Suprapubic skin (tissue), 4 donors: Measurements from ENCODE around the gene ADTRP. TPM values are rescaled to one million over a fixed set of nuclear protein-coding genes. Genes with fewer than 3 reads are reported as not detected.

ENCODE experiments used
- DNase-seq, 2 donors: peaks; one replicate each; pipeline ENCODE4 v3.0.0-alpha.2; 2019; ENCODE audit warnings: low spot score in 2 of 2
- H3K27ac ChIP-seq: fragments of 200-600 bp; sonication (generic); one replicate; pipeline ENCODE4 v1.5.1; 2019
- H3K27me3 ChIP-seq: fragments of 200-600 bp; sonication (generic); one replicate; pipeline ENCODE4 v1.5.1; 2019
- H3K36me3 ChIP-seq: fragments of 200-600 bp; sonication (generic); one replicate; pipeline ENCODE4 v1.5.1; 2019
- H3K4me1 ChIP-seq: fragments of 200-600 bp; sonication (generic); one replicate; pipeline ENCODE4 v1.5.1; 2019
- H3K4me3 ChIP-seq: fragments of 200-600 bp; sonication (generic); one replicate; pipeline ENCODE4 v1.5.1; 2019; ENCODE audit warnings: mild to moderate bottlenecking
- H3K9me3 ChIP-seq: fragments of 200-600 bp; sonication (generic); one replicate; pipeline ENCODE4 v1.5.1; 2019
- EP300 ChIP-seq: sonication (generic); formaldehyde crosslinking; IDR thresholded peaks from one replicate; pipeline ENCODE4 v1.6.1; 2017; ENCODE audit warnings: antibody characterized with exemption
- POLR2A ChIP-seq, 2 donors: fragments of 450-650 bp; IDR thresholded peaks; one replicate each; pipeline ENCODE4 v1.6.1; 2017; ENCODE audit warnings: antibody characterized with exemption in 2 of 2, mild to moderate bottlenecking in 2 of 2, moderate library complexity in 2 of 2
- POLR2AphosphoS5 ChIP-seq, 3 donors: sonication (generic); formaldehyde crosslinking; IDR thresholded peaks; one replicate each; pipeline ENCODE4 v1.6.1; 2017; ENCODE audit warnings: antibody characterized with exemption in 3 of 3
- WGBS: methylation state at CpG from one replicate; pipeline ENCODE4 v1.1.5; 2018; 5-methylcytosine and 5-hydroxymethylcytosine counted together
- total RNA-seq, 4 donors: library from RNA; depleted of rRNA; stranded (reverse); fragments of >200 nt; gene quantifications; one replicate each; pipeline ENCODE4 v1.1.0, GENCODE V29; 2016
- TF ChIP-seq, protein P1 (sequence below), 2 donors: fragments of 200-600 bp in 1 of 2; fragments of 450-650 bp in 1 of 2; sonication (generic) in 1 of 2; IDR thresholded peaks; one replicate each; pipeline ENCODE4 v1.5.1; 2016 to 2019; ENCODE audit warnings: antibody characterized with exemption in 2 of 2, mild to moderate bottlenecking in 1 of 2, moderate library complexity in 1 of 2

The ADTRP gene
- total RNA-seq, 4 donors from 2014 or later = 19.6 to 39.5 (median 26.2) TPM

DNA sequence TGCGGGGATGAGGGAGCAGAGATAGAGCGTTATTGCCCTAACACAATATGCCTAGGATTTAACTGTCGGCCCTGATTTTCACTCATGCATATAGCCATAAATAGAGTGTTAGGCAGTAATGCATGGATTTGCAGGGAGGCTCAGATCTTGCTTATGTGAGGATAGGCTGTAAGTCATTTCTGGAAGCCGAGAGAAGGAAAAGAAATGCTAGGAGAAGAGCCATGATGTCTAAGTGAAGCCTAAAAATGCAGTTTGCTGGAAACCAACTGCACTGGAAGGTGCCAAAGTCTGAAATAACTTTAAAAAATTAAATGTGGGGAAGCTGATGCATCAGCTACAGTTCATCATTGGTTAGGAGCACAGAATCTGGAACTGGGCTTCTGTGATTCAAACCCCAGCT, 54.3 kb downstream of the ADTRP start:
- no peaks in the 10 kb centered on the region for H3K4me1 ChIP-seq
- no peaks in the 10 kb centered on the region for H3K27me3 ChIP-seq
- no peaks in the 10 kb centered on the region for H3K36me3 ChIP-seq
- H3K9me3 ChIP-seq = no peaks in the 10 kb centered on the region
- no peak for DNase-seq
- no peak overlapping the region for H3K27ac ChIP-seq
- 93% methylated on average over 4 of the region's 4 CpGs for WGBS
- no peak for TF ChIP-seq EP300
- no peak for TF ChIP-seq POLR2A (IDR thresholded peaks at IDR 0.05)
- no peak for TF ChIP-seq POLR2AphosphoS5 (IDR thresholded peaks at IDR 0.05)
- TF ChIP-seq, protein P1, sequence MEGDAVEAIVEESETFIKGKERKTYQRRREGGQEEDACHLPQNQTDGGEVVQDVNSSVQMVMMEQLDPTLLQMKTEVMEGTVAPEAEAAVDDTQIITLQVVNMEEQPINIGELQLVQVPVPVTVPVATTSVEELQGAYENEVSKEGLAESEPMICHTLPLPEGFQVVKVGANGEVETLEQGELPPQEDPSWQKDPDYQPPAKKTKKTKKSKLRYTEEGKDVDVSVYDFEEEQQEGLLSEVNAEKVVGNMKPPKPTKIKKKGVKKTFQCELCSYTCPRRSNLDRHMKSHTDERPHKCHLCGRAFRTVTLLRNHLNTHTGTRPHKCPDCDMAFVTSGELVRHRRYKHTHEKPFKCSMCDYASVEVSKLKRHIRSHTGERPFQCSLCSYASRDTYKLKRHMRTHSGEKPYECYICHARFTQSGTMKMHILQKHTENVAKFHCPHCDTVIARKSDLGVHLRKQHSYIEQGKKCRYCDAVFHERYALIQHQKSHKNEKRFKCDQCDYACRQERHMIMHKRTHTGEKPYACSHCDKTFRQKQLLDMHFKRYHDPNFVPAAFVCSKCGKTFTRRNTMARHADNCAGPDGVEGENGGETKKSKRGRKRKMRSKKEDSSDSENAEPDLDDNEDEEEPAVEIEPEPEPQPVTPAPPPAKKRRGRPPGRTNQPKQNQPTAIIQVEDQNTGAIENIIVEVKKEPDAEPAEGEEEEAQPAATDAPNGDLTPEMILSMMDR (IDR thresholded peaks at IDR 0.05) = no peak
- H3K4me3 ChIP-seq = no peak overlapping the region

DNA sequence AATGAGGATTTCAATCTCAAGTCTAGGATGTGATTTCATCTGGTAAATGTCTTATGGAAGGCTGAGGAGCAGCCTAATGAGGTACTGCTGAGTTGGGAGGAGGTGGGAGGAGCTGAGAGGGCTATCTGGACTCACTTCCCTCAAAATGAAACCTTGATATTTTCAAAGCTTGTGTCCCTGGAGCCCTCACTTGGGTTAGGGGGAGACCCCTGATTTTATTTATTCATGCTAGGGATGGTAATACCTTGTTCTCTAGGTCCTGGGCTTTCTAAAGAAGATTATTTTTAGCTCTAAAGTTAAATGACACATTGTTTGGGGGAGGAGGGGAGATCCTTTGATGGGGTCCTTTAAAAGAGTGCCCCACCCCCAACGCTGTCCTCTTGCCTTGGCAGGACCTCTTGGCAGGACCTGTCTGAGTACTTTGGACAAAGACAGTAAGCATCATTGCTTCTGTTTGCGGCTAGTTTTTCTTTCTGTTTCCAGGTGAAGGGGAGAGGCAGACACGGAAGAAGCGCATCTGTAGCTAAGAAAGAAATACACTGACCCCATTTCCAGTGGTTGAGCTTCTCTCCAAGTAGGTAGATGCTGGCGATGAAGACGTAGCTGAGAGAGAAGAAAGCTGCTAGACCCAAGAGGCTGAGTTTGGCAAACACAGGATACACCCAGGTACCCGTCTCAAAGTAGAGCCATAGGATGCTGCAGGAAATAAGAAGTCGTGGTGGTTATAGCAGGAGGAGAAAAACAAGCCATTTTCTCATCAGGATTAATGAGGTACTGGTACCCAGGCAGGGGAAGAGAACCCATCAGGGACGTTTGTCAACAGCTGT, 55.6 kb downstream of the ADTRP start:
- Histone ChIP-seq H3K27me3 (no peaks in the 10 kb centered on the region), H3K4me3 (no peak overlapping the region), H3K36me3 (no peaks in the 10 kb centered on the region), H3K27ac (no peak overlapping the region), H3K9me3 (no peaks in the 10 kb centered on the region), H3K4me1 (no peaks in the 10 kb centered on the region)
- 84% methylated on average over 9 of the region's 9 CpGs for WGBS
- TF ChIP-seq, protein P1 (IDR thresholded peaks at IDR 0.05) = no peak
- TF ChIP-seq EP300 (no peak), POLR2A (IDR thresholded peaks at IDR 0.05) (no peak), POLR2AphosphoS5 (IDR thresholded peaks at IDR 0.05) (no peak)
- no peak for DNase-seq

DNA sequence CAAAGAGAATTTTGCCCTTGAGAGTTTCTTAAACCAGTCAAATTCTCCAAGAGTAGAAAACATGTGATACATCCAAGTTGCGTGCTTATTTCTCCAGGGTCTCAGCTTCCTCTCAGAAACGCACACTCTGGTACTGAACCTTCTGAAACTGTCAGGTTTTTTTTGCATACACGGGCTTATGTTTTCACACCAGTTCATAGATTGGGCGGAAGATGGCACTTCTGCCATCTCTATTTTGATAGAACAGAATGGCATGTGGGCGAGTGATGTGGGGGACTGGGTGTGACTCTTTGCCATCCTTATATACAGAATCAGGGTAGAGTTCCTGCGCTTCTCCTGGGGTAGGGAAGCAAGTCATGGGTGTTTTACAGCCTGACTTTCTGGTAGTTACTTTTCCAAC, 56.4 kb downstream of the ADTRP start:
- Histone ChIP-seq H3K36me3 (no peaks in the 10 kb centered on the region), H3K9me3 (no peaks in the 10 kb centered on the region), H3K27me3 (no peaks in the 10 kb centered on the region), H3K4me3 (no peak overlapping the region), H3K27ac (no peak overlapping the region), H3K4me1 (no peaks in the 10 kb centered on the region)
- 93% methylated on average over 6 of the region's 6 CpGs for WGBS
- no peak for DNase-seq
- TF ChIP-seq POLR2AphosphoS5 (IDR thresholded peaks at IDR 0.05) (no peak), EP300 (no peak)
- TF ChIP-seq, protein P1 (IDR thresholded peaks at IDR 0.05) = no peak

DNA sequence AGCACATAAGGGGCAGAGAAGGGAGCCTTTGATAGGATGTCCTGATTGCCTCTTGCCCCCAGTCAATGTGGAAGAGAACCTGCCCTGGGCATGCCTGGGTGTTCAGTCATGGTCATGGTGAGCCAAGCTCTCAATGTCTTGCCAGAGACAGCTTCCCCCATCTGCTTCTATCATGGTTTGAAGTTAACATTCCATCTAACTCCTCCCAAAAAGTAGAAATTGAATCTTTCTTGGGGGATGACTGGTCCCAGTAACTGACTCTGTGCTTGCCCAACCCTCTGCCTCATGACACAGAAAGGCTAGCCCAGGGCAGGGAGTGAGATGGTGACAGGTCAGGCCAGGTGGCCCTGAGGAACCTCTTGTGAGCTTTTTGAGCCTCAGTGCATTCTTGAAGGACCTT, 60.1 kb downstream of the ADTRP start:
- no peak overlapping the region for H3K27ac ChIP-seq
- H3K4me3 ChIP-seq = no peak overlapping the region
- no peaks in the 10 kb centered on the region for H3K27me3 ChIP-seq
- H3K9me3 ChIP-seq = no peaks in the 10 kb centered on the region
- no peaks in the 10 kb centered on the region for H3K4me1 ChIP-seq
- H3K36me3 ChIP-seq = no peaks in the 10 kb centered on the region
- DNase-seq = no peak
- TF ChIP-seq POLR2AphosphoS5 (IDR thresholded peaks at IDR 0.05) (no peak), EP300 (no peak), POLR2A (IDR thresholded peaks at IDR 0.05) (no peak)
- TF ChIP-seq, protein P1 (IDR thresholded peaks at IDR 0.05) = no peak

DNA sequence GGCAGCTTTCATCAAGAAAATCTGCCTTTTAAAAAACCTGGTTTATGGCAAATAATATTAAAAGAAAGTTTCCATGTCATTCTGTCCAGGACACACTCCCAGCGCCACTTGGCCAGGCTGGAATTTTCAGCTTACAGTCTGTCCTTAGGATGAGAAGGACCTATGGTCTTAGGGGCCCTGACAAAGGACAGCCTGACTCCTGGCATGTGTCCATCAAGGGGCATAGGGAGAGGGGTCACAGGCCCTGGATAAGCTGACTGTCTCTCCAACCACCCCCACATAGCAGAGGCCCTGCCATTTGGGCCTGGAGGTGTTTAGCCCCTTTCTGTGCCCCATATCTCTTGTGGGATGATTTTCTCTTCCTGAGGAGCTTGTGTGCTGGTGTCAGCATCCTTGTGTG, 60.6 kb downstream of the ADTRP start:
- Histone ChIP-seq H3K9me3 (no peaks in the 10 kb centered on the region), H3K4me3 (no peak overlapping the region), H3K4me1 (peaks cover 3% of the 10 kb centered on the region), H3K27ac (no peak overlapping the region), H3K36me3 (no peaks in the 10 kb centered on the region), H3K27me3 (no peaks in the 10 kb centered on the region)
- DNase-seq = no peak
- TF ChIP-seq POLR2A (IDR thresholded peaks at IDR 0.05) (no peak), EP300 (no peak), POLR2AphosphoS5 (IDR thresholded peaks at IDR 0.05) (no peak)
- TF ChIP-seq, protein P1 (IDR thresholded peaks at IDR 0.05) = no peak
- 100% methylated on average over 1 of the region's 1 CpG for WGBS
